MCF 10A (cell line): ENCODE results near the gene RTN3. TPM values are rescaled to one million over a fixed set of nuclear protein-coding genes. Genes with fewer than 3 reads are reported as not detected.

ENCODE experiments used
- BruUV-seq: library from RNA; stranded (reverse); fragments of 400-500 nt; replicated peaks from 2 replicates; lab custom pipeline; 2021; lab: Mats Ljungman, UMichigan
- CTCF ChIA-PET: fragments of 300-600 bp; sonication (Branson Sonifier 250); formaldehyde crosslinking; extraction: SDS; loops from one replicate; lab custom pipeline; 2021; ENCODE audit warnings: antibody characterized with exemption, inconsistent platforms; lab: Yijun Ruan, JAX
- POLR2A ChIA-PET: fragments of 300-600, 350-650 bp; sonication (Branson Sonifier 250); formaldehyde crosslinking; extraction: SDS; loops from one replicate; lab custom pipeline; 2020; ENCODE audit warnings: antibody characterized with exemption, inconsistent platforms; lab: Yijun Ruan, JAX
- DNase-seq: peaks from one replicate; pipeline ENCODE4 v3.0.0-alpha.2; 2018; ENCODE audit not compliant: unreplicated experiment
- H3K27ac Mint-ChIP-seq: one replicate; pipeline ENCODE4 v1.8.0; 2022; ENCODE audit warnings: mild to moderate bottlenecking, low read depth, mixed read lengths; ENCODE audit not compliant: unreplicated experiment
- H3K27me3 Mint-ChIP-seq: one replicate; pipeline ENCODE4 v1.8.0; 2022; ENCODE audit warnings: mixed read lengths; ENCODE audit not compliant: insufficient read depth, unreplicated experiment
- H3K36me3 Mint-ChIP-seq: one replicate; pipeline ENCODE4 v1.8.0; 2022; ENCODE audit warnings: mild to moderate bottlenecking, moderate library complexity, mixed read lengths; ENCODE audit not compliant: insufficient read depth, unreplicated experiment
- H3K4me1 Mint-ChIP-seq: one replicate; pipeline ENCODE4 v1.8.0; 2022; ENCODE audit warnings: mixed read lengths; ENCODE audit not compliant: insufficient read depth, unreplicated experiment
- H3K4me3 Mint-ChIP-seq: one replicate; pipeline ENCODE4 v1.8.0; 2022; ENCODE audit warnings: mild to moderate bottlenecking, moderate library complexity, mixed read lengths; ENCODE audit not compliant: unreplicated experiment
- H3K9me3 Mint-ChIP-seq: one replicate; pipeline ENCODE4 v1.8.0; 2022; ENCODE audit warnings: mixed read lengths; ENCODE audit not compliant: unreplicated experiment
- intact Hi-C: fragments of 100-400 bp; cut with micrococcal nuclease; formaldehyde crosslinking; loops from 2 replicates; pipeline ENCODE4 v1.14.1; 2022
- total RNA-seq: library from RNA; stranded (reverse); gene quantifications from 2 replicates; pipeline ENCODE4 v1.2.3, GENCODE V29; 2022
- TF ChIP-seq, protein P1 (sequence below): fragments of 200-600 bp; IDR thresholded peaks from one replicate; pipeline ENCODE4 v1.8.0; 2022; ENCODE audit warnings: antibody characterized with exemption, mild to moderate bottlenecking; ENCODE audit not compliant: unreplicated experiment

Gene RTN3
- total RNA-seq, 1 experiment from 2014 or later, result 95.4 TPM

DNA sequence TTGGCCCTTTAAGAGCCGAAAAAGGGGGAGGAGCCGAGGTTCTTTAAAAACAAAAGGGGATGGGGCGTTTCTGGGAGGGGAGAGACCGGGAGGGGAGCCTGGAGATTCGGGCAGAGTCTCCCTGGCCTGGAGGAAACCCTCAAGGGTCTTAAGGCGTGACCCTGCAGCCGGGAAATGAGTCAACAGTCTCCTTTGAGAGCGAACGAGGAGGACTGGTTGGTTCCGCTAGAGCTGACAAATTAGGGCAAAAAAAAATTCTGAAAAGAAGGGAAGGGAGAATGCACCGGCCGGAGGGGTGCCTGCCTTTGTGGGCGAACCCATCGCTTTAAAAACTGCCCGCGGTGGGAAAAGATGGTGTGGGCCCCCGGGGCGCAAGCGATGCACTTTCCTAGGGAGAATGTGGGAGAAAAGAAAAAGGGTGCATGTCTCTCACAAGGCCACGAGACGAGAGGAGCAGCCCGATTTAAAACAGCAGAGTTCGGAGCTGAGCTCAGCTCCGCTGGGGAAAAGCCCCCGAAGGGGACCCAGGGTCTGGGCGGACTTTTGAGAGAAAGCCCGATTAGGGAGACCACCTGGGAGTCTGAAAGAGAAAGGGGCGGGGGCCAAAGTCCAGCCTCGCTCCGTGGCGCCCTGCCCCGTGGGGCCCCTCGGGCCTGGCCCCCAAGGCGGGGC, 86.4 kb downstream of the RTN3 start:
- ChIA-PET CTCF (interaction anchor here (0.6 to 3.8 kb wide), 27 partner anchors 9 to 395 kb away, joined by 3 to 36 read pairs (median 4); partner anchors contain the start of gene MARK2), POLR2A (interaction anchor here (0.6 to 2.4 kb wide), 15 partner anchors 18 to 271 kb away, joined by 3 to 14 read pairs (median 4); partner anchors contain the start of genes ATL3, COX8A, RTN3 and SPINDOC)
- Mint-ChIP-seq H3K36me3 (no peaks in the 10 kb centered on the region), H3K27ac (peak overlapping the region; percentile 68), H3K4me3 (peak overlapping the region; percentile 97), H3K27me3 (no peaks in the 10 kb centered on the region), H3K9me3 (no peaks in the 10 kb centered on the region), H3K4me1 (peaks cover 12% of the 10 kb centered on the region)
- intact Hi-C loops, result loop anchor here (1.0 to 2.0 kb wide), 6 partner anchors 35 to 386 kb away; partner anchors contain the start of gene MARK2
- TF ChIP-seq, protein P1, sequence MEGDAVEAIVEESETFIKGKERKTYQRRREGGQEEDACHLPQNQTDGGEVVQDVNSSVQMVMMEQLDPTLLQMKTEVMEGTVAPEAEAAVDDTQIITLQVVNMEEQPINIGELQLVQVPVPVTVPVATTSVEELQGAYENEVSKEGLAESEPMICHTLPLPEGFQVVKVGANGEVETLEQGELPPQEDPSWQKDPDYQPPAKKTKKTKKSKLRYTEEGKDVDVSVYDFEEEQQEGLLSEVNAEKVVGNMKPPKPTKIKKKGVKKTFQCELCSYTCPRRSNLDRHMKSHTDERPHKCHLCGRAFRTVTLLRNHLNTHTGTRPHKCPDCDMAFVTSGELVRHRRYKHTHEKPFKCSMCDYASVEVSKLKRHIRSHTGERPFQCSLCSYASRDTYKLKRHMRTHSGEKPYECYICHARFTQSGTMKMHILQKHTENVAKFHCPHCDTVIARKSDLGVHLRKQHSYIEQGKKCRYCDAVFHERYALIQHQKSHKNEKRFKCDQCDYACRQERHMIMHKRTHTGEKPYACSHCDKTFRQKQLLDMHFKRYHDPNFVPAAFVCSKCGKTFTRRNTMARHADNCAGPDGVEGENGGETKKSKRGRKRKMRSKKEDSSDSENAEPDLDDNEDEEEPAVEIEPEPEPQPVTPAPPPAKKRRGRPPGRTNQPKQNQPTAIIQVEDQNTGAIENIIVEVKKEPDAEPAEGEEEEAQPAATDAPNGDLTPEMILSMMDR, result no peak
- peak; percentile 73 for DNase-seq
- BruUV-seq, result no TSS peak

DNA sequence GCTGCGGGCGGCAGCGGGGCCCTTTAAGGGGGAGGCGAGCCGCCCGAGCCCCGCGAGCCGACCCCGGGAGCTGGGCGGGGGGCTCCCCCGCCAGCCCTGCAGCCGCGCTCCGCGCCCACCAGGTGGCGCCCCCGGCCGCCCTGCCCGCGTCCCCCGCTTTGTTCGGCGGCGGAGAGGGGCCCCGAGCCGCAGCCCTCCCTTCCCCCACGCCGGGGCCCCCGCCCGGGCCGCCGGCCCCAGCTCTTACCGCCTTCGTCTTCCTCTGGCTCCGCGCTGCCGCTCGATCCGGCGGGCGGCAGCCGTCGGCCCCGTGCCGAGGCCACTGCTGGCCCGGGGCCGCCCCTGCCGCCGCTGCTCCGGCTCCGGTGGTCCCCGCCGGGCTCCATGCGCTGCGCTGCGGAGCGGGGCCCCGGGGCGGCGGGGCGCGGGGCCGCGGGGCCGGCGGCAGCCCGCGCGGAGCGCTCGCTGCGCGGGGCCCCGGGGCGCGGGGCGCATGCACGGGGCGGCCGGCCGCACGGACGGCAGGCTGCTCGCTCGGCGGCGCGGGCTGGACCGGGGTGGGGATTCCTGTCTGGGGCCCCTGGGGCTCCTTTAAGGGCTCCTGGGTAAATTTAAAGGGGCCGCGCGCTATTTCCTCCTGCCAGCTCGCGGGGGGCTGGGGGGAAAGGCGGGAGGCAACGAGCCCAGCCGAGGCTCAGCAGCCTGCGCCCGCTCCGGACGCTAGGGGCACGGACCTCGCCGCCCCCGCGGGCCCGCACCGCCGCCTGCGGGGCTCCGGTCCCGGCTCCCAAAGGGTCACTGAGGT, 87.1 kb downstream of the RTN3 start, which contains the start of gene ZFTA:
ZFTA (minus strand) TSS at position 539 of the 805 bp plus-strand sequence; CDS start at position 386, 153 bp downstream.
- Mint-ChIP-seq H3K9me3 (no peaks in the 10 kb centered on the region), H3K4me1 (peaks cover 12% of the 10 kb centered on the region), H3K4me3 (peak within 1 kb of the TSS; percentile 97), H3K36me3 (no peaks in the 10 kb centered on the region), H3K27ac (peak within 1 kb of the TSS; percentile 68), H3K27me3 (no peaks in the 10 kb centered on the region)
- intact Hi-C loops, result loop anchor here (1.0 to 2.0 kb wide), 4 partner anchors 34 to 178 kb away; partner anchors contain the start of gene MARK2
- no TSS peak for BruUV-seq
- POLR2A ChIA-PET, result interaction anchor here (0.7 to 2.4 kb wide), 12 partner anchors 19 to 206 kb away, joined by 3 to 14 read pairs (median 5); partner anchors contain the start of genes ATL3, COX8A and SPINDOC
- TF ChIP-seq, protein P1, result peak; percentile 81
- CTCF ChIA-PET, result interaction anchor here (0.6 to 3.8 kb wide), 25 partner anchors 8 to 401 kb away, joined by 3 to 36 read pairs (median 4); partner anchors contain the start of gene MARK2
- peak; percentile 50 for DNase-seq

DNA sequence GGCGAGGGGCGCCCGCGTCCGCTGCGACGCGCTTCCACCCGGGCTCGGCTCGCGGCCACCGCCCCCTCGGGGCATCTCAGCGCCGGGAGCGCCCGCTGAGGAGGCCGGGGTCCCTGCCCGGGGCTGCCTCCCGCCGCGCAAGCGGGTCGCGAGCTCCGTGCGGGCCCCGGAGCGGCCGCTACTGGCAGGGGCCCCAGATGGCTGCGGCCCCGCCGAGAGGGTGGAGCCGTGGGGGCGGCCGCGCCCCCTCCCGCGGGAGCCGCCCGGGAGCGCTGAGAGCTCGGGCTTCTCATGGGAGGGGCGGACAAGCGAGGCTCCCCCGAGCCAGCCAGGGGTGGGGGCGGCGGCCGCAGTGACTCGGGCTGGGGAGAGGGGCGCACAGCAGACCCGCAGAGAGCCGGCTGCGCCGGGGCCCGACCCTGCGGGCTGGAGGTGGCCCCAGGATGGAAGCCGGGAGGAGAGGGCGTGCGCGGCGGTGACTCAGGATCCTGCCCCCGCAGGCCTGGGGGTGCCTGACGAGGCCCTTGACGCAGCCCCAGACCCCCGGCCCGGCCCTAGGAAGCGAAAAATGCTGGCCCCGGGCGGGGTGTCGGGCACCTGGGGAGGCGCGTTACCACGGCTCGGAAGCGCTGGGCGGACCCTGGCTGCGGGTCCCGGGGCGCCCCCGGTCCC, 87.9 kb downstream of the RTN3 start:
- no peaks in the 10 kb centered on the region for H3K9me3 Mint-ChIP-seq
- peaks cover 12% of the 10 kb centered on the region for H3K4me1 Mint-ChIP-seq
- no peaks in the 10 kb centered on the region for H3K36me3 Mint-ChIP-seq
- H3K27me3 Mint-ChIP-seq, result no peaks in the 10 kb centered on the region
- no peak for DNase-seq
- H3K4me3 Mint-ChIP-seq, result peak overlapping the region; percentile 97
- TF ChIP-seq, protein P1, result no peak
- intact Hi-C loops, result loop anchor here (2.0 kb wide), 2 partner anchors 34 to 70 kb away; partner anchors contain the start of gene MARK2
- no peak overlapping the region for H3K27ac Mint-ChIP-seq
- POLR2A ChIA-PET, result interaction anchor here (0.5 to 2.4 kb wide), 7 partner anchors 19 to 176 kb away, joined by 3 to 14 read pairs (median 5); partner anchors contain the start of gene SPINDOC
- no TSS peak for BruUV-seq
- CTCF ChIA-PET, result interaction anchor here (0.6 to 3.8 kb wide), 9 partner anchors 33 to 1454 kb away, joined by 3 to 36 read pairs (median 3); partner anchors contain the start of gene MARK2
